A673 (cell line): Measurements from ENCODE around the gene GPR183.

Experiments used
- EZH2 ChIP-seq: fragments of 200-600 bp; sonication (generic); IDR thresholded peaks from 2 replicates; pipeline ENCODE4 v1.6.1; 2017; ENCODE audit warnings: borderline replicate concordance, low read depth, mild to moderate bottlenecking, mixed read lengths, antibody characterized with exemption, low read length; ENCODE audit not compliant: poor library complexity, severe bottlenecking
- TF ChIP-seq, protein P1 (sequence below): fragments of 300-800, 200-600 bp; sonication (generic); conservative IDR thresholded peaks from 2 replicates; pipeline ENCODE4 v1.5.1; 2017; ENCODE audit warnings: low read depth, mild to moderate bottlenecking, antibody characterized with exemption, low read length, moderate library complexity, mixed read lengths

DNA sequence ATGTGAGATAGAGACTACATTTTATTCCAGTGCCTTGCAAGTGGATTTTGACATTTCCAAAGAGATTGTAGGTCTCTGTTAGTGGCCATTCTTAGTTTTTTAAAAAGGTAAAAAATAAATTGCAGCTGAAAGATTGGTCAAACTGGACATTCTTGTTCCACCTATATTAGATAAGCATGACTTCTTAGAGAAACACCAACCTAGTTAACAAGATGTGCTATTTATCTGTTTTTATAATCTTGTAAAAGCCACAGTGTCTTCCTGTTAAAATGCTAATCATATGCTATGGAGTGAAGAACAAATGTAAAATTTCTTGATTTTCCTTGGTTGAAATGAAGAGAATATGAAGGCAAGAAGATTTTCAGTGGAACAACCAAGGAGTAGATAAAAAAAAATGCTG lies 33.4 kb upstream of the GPR183 start:
- TF ChIP-seq, protein P1, sequence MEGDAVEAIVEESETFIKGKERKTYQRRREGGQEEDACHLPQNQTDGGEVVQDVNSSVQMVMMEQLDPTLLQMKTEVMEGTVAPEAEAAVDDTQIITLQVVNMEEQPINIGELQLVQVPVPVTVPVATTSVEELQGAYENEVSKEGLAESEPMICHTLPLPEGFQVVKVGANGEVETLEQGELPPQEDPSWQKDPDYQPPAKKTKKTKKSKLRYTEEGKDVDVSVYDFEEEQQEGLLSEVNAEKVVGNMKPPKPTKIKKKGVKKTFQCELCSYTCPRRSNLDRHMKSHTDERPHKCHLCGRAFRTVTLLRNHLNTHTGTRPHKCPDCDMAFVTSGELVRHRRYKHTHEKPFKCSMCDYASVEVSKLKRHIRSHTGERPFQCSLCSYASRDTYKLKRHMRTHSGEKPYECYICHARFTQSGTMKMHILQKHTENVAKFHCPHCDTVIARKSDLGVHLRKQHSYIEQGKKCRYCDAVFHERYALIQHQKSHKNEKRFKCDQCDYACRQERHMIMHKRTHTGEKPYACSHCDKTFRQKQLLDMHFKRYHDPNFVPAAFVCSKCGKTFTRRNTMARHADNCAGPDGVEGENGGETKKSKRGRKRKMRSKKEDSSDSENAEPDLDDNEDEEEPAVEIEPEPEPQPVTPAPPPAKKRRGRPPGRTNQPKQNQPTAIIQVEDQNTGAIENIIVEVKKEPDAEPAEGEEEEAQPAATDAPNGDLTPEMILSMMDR, result no peak
- no peak for TF ChIP-seq EZH2
